NCI-H1436 (cell line): ENCODE measurements around the gene PPP1R17.

Experiments
- DNase-seq: peaks from one replicate; lab custom pipeline; 2025; lab: John Stamatoyannopoulos, UW

Gene PPP1R17

DNA sequence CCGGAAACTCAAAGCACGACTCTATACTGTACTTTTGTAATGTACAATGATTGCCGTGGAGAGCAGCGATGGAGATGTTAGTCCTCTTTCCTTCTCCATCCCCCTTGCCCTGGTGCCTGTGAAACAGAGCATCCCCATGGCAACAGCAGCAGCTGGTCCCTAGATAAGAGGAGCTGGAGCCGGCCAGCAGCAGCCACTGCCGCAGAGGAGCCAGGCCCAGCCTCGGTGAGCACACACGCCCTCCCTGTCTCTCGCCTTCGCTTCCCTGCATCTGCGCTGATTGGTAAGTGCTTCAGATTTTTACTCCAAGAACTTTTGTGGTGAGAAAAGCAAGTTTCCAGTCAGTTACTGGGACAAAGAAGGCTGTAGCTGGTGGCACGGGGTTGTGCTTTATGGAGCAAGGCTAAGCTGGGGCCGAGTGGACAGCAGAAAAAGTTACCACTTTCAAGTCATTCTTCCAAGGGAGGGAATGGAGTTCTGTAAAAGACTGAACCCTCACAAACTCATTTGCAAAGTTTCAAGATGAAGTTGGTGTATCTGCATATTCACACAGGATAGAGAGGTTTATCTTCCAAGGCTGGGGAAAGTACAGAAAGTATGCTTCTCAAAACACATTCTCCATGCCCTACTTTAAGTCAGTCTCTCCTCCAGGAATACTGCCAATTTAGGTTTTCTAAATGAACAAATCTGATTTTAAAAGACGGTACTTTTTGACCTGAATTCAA is at the start of gene PPP1R17:
TSS of gene PPP1R17 (plus strand) at position 192 of the 725 bp plus-strand sequence. CDS start 5,227 bp downstream, outside the sequence.
- no peak for DNase-seq

DNA sequence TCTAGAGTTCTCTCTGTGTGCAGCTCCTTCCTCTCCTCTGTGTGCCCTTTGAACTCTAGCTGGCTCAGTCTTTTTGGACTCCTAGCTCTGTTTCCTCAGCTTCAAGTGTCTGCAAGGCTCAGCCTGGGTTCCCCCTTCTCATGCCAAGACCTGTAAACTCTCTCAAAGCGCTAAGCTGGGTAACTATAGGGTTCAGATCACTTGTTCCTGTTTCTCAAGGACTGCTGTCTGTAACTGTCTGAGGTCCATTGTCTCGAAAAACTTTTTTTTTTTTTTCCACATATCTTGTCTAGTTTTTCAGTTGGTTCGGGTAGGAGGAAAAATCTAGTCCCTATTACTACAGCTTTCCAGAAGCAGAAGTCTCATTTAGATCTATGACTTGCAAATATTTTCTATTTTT is 46.6 kb upstream of the PPP1R17 start:
- DNase-seq, result no peak

DNA sequence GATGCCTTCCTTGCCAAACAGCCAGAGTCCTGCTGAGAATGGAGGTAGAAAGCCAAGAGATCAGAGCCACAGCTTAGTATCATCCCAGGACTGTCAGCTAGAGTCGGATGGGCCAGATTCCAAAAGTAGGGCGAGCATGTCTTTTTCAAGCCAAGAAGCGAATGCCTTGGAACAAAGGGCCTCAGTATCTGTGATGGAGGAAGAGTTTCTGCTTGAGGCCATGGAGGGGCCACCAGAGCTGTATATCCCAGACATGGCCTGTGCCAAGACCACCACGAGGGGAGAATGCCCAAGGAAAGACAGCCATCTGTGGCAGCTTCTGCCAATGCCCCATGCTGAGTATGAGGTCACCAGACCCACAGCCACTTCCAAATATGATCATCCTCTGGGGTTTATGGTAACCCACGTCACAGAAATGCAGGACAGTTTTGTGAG is 44.3 kb upstream of the PPP1R17 start:
- DNase-seq, result no peak

DNA sequence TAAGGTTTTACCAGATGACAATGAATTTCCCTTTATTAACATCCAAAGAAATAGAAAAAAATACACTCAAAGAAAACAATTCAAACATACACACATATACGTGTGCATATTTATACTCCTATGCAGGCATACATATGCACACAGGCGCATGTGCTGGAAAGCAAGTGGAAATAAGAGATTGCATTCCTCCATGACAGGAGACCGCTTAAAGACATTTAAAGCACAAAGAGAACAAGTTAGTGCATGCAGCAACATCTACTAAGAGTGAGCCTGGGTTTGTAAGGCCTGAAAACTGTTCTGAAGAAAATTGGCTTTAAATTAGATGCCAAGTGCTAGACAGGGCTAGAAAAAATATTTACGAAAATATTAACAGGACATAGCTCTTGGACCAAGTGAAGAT is 40.1 kb upstream of the PPP1R17 start:
- DNase-seq, result no peak

DNA sequence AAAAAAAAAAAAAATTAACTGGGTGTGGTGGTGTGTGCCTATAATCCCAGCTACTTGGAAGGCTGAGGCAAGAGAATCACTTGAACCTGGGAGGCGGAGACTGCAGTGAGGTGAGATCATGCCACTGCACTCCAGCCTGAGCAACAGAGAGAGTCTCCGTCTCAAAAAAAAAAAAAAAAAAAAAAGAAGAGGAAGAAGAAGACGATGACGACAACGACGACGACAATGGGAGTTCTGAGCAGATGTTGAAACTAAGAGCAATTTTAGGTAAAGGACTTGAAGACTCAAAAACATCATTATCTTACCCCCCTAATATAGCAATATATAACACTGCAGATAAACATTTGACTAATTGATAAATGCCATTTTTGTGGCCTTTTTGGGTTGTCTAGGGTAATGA is 39.5 kb upstream of the PPP1R17 start:
- no peak for DNase-seq

DNA sequence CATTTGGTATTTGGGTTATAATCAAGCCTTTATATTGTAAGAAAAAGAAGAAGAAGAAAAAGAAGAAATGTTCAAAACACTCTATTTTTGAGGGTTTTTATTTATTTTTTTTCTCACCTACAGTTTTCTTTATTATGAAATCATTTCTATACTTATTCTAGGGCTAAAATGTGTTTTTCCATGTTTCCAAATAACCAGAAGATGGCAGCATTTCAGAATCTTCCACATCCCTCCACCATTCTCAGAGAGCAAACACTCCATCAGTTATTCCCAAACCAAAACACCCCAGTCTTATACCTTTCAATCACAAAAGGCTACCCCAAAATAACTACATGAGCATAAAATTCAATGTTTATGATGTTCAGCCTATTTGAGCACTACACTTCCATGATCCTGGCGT is 38.7 kb upstream of the PPP1R17 start:
- DNase-seq, result no peak

DNA sequence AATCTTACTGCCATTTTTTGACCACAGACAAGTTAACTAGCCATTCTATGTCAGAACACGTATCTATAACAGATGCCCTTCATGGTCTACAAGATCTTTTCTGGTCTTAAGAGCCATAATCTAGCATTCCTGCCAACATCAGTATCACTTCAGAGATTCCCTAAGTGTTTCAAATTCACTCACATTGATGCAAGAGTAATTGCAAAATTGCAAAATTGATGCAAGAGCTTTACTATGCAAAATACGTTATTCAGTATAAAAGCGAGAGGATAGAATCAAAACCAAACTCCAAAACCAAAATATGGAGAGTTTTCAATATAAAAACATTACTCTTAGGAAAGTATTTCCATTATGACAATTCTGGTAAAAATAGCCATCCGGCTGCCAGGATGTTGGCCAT is 38.1 kb upstream of the PPP1R17 start:
- no peak for DNase-seq

DNA sequence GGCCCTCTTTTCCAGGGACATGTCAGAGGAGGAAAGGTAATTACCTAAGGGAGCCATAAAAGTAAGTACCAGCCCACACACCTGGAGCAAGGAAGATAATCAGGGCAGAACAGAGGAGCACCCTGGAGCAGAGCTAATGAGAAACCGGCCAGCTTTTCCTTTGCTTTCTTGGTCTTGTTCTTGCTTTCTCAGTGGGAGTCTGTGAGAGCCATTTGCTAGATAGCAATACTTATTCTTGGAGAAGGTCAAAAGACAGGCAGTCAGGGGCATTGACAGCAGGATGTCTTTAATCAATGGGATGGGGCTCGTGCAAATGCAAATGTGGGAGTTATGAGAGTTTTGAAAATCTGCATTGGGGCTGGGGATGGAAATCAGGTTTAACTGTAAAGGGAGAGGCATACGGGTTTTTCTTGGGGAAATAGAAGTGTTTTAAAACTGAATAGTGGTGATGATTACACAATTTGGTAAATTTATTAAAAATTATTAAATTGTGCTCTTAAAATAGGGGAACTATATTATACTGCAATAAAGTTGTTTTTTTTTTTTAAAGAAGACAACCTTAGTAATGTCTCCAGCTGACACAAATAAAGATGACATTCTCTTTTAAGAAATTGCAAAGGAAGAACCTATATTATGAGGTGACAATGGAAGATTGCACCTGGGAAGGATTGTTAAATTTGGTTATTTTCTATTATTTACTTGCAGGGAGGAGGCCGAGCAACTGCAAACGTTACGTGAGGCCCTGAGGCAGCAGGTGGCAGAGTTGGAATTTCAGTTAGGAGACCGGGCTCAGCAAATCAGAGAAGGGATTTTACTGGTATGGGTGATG is 35.6 kb upstream of the PPP1R17 start:
- DNase-seq, result no peak

DNA sequence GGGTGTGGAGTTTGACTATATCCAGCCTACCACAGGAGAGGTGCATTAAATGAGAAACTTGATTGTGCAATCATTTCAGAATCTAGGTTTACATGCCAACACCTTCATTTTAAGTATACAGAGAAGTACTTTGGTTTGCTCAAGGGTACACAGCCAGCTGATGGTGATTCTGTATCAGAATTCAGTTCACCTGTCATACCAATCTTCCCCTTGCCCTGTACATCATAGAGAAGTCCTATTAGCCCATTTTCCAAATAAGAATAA is 35.0 kb upstream of the PPP1R17 start:
- no peak for DNase-seq

DNA sequence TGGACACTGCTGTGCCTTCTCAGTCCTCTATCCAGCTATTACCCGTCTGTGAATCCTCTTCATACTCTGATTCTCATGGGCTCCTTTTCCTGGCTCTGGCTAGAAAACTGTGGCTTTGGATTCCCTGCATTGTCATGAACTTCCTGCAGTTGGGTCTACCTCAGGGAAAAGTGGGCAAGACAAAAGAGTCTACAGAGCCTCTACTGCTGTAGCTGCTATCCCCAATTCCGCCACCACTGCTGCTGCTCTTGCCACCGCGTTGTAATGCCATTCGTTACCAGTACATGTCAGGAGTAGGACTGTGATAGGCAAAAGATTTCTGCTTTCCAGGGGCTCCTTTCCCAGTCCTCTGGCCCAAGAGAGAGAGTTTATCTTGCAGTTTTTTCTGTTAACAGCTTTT is 23.9 kb upstream of the PPP1R17 start:
- no peak for DNase-seq

DNA sequence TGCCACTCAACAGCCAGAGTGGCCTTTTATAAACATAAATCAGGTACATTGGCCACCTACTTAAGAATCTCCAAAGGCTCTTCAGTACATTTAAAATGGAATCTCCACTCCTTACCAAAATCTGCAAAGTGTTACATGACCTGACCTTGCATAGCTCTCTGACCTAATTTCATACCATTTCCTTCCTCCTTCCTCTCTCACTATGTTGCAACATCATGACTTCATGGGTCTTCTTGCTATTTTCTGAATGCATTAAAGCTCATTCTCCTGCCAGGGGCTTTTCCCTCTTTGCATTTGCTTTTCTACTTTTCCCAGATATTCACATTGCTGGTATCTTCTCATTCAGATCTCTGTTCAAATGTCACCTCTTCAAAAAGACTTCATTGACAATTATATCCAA is 22.1 kb upstream of the PPP1R17 start:
- DNase-seq, result no peak

DNA sequence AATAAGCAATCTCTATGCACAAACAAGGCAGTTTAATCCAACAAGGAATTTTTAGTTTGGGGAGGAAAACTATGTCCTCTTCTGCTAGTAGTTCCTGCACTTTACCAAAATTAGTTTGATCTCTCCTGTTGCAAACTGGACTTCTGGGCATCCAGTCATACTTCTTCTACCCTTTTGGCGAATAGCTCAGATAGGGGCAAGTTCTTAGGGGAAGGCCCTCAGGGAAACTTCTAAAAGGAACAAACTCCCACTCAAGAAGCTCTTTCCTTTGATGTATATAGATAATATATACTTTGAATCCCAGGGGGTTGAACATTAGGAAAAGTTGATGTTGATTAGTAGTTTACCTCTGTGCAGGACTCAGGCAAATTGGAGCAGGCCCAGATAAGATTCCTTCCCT is 21.5 kb upstream of the PPP1R17 start:
- DNase-seq, result no peak

DNA sequence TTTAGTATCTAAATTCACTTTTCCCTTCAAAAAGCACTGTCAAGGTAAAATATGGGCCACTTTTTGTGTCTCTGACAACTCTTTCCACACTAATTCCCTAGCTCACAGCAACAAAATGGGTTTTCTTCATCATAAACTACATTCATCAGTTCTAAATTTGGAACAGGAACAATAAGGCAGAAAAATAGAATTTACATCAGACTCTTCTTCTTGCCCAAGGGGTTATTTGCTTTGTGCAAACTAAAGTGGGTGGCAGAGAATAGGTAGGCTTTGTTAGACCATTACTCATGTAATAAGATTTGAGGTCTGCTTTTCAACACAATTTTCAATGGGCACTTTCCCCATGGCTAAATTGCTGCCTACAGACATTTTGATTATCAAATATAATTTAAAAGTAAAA is 17.6 kb upstream of the PPP1R17 start:
- no peak for DNase-seq

DNA sequence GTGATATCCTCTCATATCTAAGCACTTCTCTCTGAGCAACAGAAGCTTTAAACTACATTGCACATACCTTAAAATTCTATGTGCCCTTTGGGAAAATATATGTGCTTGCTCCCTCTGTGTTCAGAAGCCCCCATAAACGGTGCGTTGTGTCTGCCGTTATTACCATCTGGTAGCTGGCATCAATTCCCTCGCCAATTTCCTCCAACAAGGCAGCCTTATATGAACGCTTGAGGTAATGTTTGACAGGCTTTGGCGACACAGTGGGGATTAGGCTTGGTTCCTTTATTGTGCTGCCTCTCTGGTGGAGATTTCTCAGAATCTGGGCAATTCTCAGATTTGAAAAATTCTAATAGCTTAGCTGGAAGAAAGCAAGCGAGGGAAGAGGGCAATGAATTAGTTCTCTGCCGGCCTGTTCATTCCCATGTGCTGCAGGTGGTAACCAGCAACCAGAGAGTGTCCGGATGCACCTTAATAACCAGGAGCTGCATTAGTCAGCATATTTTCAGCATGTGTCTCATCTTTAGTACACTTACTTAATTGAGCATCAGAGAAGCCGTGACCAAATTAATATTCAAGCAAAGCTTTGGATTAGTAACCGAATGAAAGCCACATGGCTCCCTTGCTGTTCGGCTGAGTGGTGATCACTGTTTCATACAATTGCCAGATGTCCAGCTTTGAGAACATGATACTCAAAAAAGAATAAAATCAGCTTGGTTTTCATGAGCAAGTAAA is 7.3 kb upstream of the PPP1R17 start:
- no peak for DNase-seq

DNA sequence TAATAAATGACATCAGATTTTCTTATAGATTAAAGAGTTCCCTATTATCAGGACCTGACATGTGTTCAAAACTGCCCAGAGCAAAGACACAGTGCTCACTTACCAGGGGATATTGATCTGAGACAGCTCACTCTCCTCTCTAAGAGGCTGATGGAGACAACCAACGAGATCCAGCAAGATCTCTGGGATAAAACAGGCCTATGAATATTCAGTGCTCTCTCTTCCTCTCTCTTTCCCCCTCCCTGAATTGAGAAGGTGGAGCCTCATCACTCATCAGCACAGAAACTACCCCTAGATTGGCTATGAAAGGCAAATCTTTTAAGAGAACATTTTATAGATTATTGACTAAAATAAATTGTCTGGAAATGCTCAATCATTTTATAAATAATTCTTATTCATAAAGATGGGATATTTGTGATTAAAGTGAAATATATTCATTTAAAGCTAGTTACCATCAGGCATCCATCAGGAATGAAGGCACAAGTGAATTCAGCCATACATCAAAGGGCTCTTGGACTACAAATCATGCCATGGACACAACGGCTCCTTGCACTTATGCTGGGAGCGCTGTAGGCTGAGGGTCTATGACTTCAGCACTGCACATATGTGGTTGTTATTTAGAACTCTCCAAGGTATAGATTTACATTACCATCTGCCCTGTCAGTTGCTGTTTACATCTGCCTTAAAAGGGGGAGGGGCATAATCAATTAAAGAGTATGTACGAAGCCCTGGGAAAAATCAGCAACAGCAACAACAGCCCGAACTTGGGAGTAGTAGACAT is 3.4 kb upstream of the PPP1R17 start:
- DNase-seq, result no peak

DNA sequence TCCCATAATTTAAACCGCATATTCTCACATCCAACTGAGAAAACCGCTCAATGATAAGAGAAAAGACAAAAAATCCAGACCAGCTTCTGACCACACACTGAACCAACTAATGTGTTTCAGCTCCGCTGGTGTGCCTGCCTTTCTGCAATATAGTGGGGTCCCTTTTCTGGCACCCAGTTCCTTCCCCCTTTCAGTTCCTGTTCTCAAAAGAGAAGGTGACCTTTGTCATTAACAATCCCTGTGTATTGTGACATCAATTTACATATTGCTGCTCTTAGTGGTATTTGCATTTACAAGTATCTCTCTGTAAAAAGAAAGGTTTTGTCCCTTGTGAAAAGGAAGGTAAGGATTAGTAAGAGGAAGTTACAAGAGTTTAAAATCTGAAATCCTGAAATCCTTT is 1.4 kb downstream of the PPP1R17 start:
- no peak for DNase-seq

DNA sequence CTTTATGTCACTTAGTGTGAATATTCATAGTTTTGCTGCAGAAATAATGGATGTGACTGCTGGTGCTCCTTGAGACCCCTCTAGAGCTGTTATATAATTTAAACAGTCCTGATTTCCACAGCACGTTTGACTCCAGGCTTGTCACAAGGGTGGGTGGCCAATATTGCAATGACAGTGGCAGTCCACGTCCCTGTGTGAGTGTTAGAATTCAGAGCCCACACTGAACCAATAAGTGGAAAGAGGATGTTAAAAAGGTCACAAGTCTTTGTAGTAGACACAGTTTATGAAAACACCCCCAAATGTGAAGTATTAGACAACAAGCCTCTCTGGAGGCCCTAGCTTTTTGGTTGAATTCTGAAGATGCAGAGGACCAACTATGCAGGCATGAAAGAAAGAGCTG is 2.0 kb downstream of the PPP1R17 start:
- DNase-seq, result no peak

DNA sequence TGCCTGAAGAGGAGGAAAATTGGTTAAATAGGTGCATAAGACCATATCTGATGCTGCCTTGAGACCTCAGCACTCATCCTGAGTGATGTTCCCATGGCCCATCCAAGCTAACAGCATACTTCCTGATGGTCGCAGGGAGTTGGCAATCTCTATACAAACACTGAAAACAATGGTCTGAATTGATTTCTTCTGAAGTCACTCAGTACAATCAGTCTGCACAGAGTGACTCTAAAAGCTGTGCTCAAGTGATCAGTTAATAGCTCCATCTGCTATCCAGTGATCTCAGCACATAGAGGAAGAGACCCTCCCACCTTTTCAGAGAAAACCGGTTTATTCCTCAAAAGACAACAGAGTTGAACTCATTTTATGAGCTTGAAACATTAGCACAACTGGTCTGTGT is 3.9 kb downstream of the PPP1R17 start:
- no peak for DNase-seq

DNA sequence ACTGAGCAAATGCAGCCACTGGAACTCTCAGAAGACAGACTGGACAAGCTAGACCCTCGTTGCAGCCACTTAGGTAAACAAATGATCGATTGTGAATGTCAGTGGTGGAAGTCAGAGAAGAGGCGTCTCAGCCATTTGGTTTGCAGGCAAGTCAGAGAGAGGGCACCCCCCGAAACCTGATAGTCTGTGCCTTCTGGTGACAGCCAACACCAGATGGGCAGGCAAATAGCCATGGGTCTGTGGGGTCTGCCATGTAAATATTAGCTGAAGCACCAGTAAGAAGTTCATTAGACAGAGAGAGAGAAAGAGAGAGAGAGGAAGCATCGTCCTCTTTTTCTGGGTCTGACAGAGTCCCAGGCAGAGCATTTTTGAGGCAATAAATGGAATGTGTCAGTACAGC is 5.4 kb downstream of the PPP1R17 start:
- DNase-seq, result no peak

DNA sequence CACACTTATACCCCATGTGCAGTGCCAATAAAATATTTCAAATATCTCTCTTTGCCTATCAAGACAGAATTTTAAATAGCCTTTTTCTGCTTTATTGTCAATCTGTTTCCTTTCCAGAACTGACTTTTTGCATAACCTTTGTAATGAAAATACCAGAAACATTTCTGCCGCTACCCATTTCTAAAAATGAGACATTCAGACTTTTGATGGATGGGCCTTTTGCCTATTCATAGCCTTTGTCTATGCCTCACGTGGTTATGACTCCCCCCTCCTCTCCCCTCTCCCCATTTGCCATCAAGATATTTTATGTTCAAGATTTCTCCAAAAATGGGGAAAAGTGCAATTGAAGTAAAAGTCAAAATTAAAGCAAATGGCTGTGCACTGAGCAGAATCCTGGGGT is 5.9 kb downstream of the PPP1R17 start:
- no peak for DNase-seq

DNA sequence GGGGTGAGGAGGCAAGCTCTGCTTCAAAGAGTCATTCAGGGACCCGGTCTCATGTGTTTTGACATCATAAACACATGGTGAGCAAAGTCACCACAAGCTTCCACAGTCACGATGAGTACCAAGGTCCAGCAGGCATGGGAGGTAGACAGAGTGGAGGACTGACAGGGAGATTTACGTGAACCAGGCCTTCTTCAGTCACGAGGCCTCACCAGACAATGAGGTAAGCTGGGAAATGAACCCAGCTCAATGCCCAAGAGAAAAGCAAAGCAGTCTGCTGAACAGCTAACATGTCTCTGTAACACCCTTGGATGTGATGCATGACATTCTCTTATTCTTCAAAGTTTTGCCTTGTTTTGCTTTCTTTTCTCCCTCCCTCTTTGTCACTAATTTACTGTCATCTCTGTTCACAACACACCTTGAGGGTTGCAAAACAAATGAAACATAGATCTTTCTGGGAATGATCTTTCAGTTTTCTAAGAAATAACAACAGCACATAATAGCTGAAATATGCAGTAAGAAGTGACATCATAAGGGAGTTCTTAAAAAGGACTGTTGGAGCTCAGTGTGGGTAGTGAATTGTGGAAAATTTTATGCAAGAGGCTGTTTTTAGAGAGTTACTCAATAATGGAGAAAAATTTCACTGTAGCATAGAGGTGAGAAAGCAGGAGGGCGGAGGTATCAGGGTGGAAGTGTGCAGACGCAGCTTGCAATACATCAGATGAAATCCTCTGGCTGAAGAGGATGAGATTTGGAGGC is 9.0 kb downstream of the PPP1R17 start:
- no peak for DNase-seq

DNA sequence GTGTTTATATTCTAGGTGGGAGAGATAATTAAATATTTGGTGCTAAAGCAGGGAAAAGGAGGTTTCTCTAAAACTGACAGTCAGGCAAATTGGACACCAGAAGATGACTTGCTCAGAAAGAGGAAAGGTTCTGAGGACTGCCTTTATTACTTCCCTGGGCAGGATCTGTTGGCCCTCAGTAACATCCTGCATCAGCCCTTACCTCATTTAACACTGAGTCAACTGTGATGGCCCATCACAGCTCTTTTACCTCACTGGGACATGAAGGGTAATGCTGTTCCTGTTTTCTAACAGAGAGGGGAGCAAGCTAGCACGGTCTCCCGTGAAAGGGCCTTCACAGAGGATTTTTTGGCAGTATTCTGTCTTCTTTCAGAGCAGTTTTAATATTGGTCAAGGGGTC is 12.0 kb downstream of the PPP1R17 start:
- no peak for DNase-seq
